ENCODE measurements around the gene PCDHA4.

PCDHA4 gene

GRCh38 chr5:140862441-140863295, 55.8 kb downstream of the PCDHA4 start:
- DNase-seq: no peak
